PFSK-1 (cell line): ENCODE data around the gene ZCWPW1.

Experiments used
- FOXP2 ChIP-seq: optimal IDR thresholded peaks from 2 replicates; pipeline ENCODE3; 2011; ENCODE audit warnings: borderline replicate concordance, control low read depth, inconsistent platforms; ENCODE audit not compliant: insufficient read depth; ENCODE audit errors: extremely low read length, extremely low read depth
- POLR2AphosphoS5 ChIP-seq: IDR thresholded peaks from 2 replicates; pipeline ENCODE4 v1.6.1; 2012; ENCODE audit warnings: low read depth, mild to moderate bottlenecking, control low read depth, low read length, moderate library complexity
- REST ChIP-seq, 2 experiments: IDR thresholded peaks; 2 replicates each; pipeline versions ENCODE4 v1.6.1 to v1.8.0; 2011 to 2012; ENCODE audit warnings: low read depth in 2 of 2, low read length in 2 of 2, control low read depth in 1 of 2, inconsistent platforms in 1 of 2, mild to moderate bottlenecking in 1 of 2, moderate library complexity in 1 of 2; ENCODE audit not compliant: insufficient read depth in 1 of 2
- SIN3A ChIP-seq: IDR thresholded peaks from 2 replicates; pipeline ENCODE4 v1.6.1; 2012; ENCODE audit warnings: mild to moderate bottlenecking, low read length, moderate library complexity, borderline replicate concordance; ENCODE audit not compliant: insufficient read depth
- TAF1 ChIP-seq: IDR thresholded peaks from 2 replicates; pipeline ENCODE4 v1.6.1; 2012; ENCODE audit warnings: low read length, control low read depth, borderline replicate concordance; ENCODE audit not compliant: insufficient read depth

The ZCWPW1 gene

GRCh38 chr7:100376066-100376465 lies 52.4 kb downstream of the ZCWPW1 start:
- no peak for TF ChIP-seq TAF1
- TF ChIP-seq POLR2AphosphoS5, result no peak
- TF ChIP-seq SIN3A, result no peak
- TF ChIP-seq REST (IDR thresholded peaks at IDR 0.05; ENCODE audit: insufficient read depth in 1 of 2, low read depth in 2 of 2, low read length in 2 of 2), result no peak
- no peak for TF ChIP-seq FOXP2

GRCh38 chr7:100374601-100375000 lies 53.9 kb downstream of the ZCWPW1 start:
- no peak for TF ChIP-seq TAF1
- no peak for TF ChIP-seq REST (IDR thresholded peaks at IDR 0.05; ENCODE audit: insufficient read depth in 1 of 2, low read depth in 2 of 2, low read length in 2 of 2)
- no peak for TF ChIP-seq FOXP2
- TF ChIP-seq SIN3A, result no peak
- no peak for TF ChIP-seq POLR2AphosphoS5

GRCh38 chr7:100373261-100373831 lies 55.2 kb downstream of the ZCWPW1 start, which contains the start of gene PILRA:
PILRA (plus strand) TSS chr7:100373487; CDS start chr7:100373657, 170 bp downstream.
- TF ChIP-seq TAF1, result no peak

- TF ChIP-seq FOXP2, result no peak
- no peak for TF ChIP-seq SIN3A
- TF ChIP-seq REST (IDR thresholded peaks at IDR 0.05; ENCODE audit: insufficient read depth in 1 of 2, low read depth in 2 of 2, low read length in 2 of 2), result no peak
- TF ChIP-seq POLR2AphosphoS5, result no peak
- no peak for TF ChIP-seq TAF1
These were observed 55.8 kb downstream of the ZCWPW1 start for GRCh38 chr7:100372694-100373093.

GRCh38 chr7:100372256-100372655 lies 56.2 kb downstream of the ZCWPW1 start:
- TF ChIP-seq FOXP2 (no peak), REST (IDR thresholded peaks at IDR 0.05; ENCODE audit: insufficient read depth in 1 of 2, low read depth in 2 of 2, low read length in 2 of 2) (no peak), POLR2AphosphoS5 (no peak), TAF1 (no peak), SIN3A (no peak)
